DOHH2 (cell line): ENCODE data around the gene ERI2.

Experiments used
- CTCF ChIP-seq: fragments of 200-600 bp; sonication (generic); IDR thresholded peaks from one replicate; pipeline ENCODE4 v1.5.1; 2014; ENCODE audit warnings: antibody characterized with exemption, mild to moderate bottlenecking, low read depth, low read length; ENCODE audit not compliant: poor library complexity, severe bottlenecking
- EZH2phosphoT487 ChIP-seq: fragments of 200-600 bp; sonication (generic); IDR thresholded peaks from 2 replicates; pipeline ENCODE4 v1.6.1; 2017; ENCODE audit warnings: borderline replicate concordance, mild to moderate bottlenecking, antibody characterized with exemption, low read length, moderate library complexity, mixed read lengths

GRCh38 chr16:20768818-20769217, 37.5 kb downstream of the ERI2 start:
- TF ChIP-seq CTCF = no peak
- TF ChIP-seq EZH2phosphoT487 = no peak
